Retinal pigment epithelial cell (primary cell): ENCODE results near the gene HOXD13.
A peak's percentile ranks its signal among the peaks of the same experiment; 100 is the strongest.

Experiments used
- DNase-seq: peaks from one replicate; pipeline ENCODE4 v3.0.0-alpha.2; 2010; ENCODE audit warnings: low read depth
- H3K4me3 ChIP-seq: 2 replicates; pipeline ENCODE4 v1.5.1; 2011; ENCODE audit warnings: mild to moderate bottlenecking, low read length, control low read depth, moderate library complexity
- CTCF ChIP-seq: conservative IDR thresholded peaks from 2 replicates; pipeline ENCODE4 v1.5.1; 2011; ENCODE audit warnings: low read depth, low read length, control low read depth, inconsistent platforms

HOXD13 gene

DNA sequence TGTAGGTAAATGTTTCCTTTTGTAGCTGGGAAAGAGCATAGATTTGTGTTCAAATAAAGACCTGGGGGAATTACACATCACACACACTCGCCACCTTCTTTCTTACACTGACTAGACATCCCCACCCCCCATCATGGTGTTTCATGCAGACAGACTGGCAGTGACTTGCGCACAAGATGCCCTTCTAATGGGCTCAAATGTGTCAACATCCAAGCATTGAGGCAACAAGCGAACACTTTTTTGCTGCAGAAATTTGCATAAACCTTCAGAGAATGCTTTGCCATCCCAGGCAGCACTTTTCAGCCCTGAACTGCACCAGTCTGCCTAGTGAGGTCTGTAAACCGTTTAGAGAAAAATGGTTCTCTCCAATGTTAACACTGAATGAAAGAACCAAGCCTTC, 41.5 kb downstream of the HOXD13 start:
- H3K4me3 ChIP-seq = no peak overlapping the region
- TF ChIP-seq CTCF = no peak
- DNase-seq = no peak

DNA sequence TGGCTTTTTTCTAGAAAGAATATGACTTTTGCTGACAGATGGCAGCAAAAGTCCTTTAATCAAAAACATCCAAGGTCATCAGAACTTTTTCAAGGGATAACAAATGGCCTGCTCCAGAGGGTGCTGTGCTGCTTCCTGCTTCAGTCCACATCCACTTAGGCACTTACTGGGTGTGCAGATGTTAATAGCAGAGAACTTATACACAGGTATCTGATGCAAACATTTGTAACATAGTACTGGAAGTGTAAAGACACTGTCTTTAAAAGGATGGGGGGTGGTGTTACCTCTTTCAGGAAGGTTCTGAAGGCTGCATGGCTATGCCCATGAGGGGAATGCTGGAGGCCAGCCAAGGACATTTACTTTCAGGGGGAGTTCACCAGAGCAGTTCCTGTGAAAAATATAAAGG, 42.5 kb downstream of the HOXD13 start:
- no peak for TF ChIP-seq CTCF
- no peak for DNase-seq
- no peak overlapping the region for H3K4me3 ChIP-seq

GRCh38 chr2:176136374-176137251, 44.1 kb downstream of the HOXD13 start:
- no peak for TF ChIP-seq CTCF
- no peak for DNase-seq
- peak overlapping the region; percentile 8 for H3K4me3 ChIP-seq

GRCh38 chr2:176137252-176137580, 44.7 kb downstream of the HOXD13 start:
- no peak for TF ChIP-seq CTCF
- no peak for DNase-seq
- H3K4me3 ChIP-seq = no peak overlapping the region

DNA sequence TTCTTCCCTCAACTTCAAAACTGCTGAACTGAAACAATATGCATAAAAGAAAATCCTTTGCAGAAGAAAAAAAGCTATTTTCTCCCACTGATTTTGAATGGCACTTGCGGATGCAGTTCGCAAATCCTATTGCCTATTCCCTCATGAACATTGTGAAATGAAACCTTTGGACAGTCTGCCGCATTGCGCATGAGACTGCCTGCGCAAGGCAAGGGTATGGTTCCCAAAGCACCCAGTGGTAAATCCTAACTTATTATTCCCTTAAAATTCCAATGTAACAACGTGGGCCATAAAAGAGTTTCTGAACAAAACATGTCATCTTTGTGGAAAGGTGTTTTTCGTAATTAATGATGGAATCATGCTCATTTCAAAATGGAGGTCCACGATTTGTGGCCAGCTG, 45.4 kb downstream of the HOXD13 start:
- no peak overlapping the region for H3K4me3 ChIP-seq
- TF ChIP-seq CTCF = no peak
- DNase-seq = no peak

- TF ChIP-seq CTCF = no peak
- no peak overlapping the region for H3K4me3 ChIP-seq
- no peak for DNase-seq
Observed at GRCh38 chr2:176138526-176138922, 46.0 kb downstream of the HOXD13 start.
